Measurements from ENCODE around the gene LGALS4.
A peak's percentile ranks its signal among the peaks of the same experiment; 100 is the strongest.

DNA sequence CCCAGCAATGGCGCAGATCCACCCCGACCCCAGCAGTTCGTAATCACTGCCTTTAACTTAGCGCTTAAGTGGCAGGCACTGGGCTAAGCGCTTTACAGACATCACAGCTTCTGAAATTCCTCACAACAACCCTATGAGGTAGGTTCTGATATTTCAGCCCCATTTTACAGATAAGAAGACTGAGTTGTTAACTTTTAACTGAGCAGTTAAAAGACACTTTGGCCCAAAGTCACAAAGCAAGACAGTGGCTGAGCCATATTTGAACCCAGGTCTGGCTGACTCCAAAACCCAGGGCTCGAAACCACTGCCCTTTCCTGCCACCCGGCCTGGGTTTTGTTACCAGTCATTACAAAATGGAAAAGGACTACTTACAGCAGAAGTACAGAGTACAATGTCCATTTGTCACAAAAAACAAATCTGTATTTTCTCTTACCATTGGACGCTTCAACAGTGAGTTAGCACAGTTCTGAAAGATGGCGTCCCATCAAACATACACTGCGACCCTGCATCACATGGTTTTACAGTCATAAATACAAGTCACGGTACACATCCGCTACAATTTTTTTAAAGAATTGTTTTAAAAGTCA, 28.5 kb upstream of the LGALS4 start:
- peak; percentile 27 for TF ChIP-seq POLR2A (IDR thresholded peaks at IDR 0.05; ENCODE audit: low read length)
- no peak for TF ChIP-seq GATA1 (IDR thresholded peaks at IDR 0.05; ENCODE audit: low read depth, low read length)
